HEK293T (cell line): ENCODE data around the gene NT5C3A.
"Not testable (repeated sequence)": the region's sequence is repeated elsewhere in the genome, so short reads cannot be mapped to it uniquely, and the experiment has no call there.

Source experiments
- CTCF ChIA-PET: fragments of 350-600 bp; formaldehyde crosslinking; extraction: SDS; loops from one replicate; lab custom pipeline; 2021; ENCODE audit warnings: antibody characterized with exemption, inconsistent platforms; lab: Yijun Ruan, JAX
- POLR2A ChIA-PET: fragments of 350-600 bp; formaldehyde crosslinking; extraction: SDS; loops from one replicate; lab custom pipeline; 2020; ENCODE audit warnings: antibody characterized with exemption, inconsistent platforms; lab: Yijun Ruan, JAX
- DNase-seq: peaks from one replicate; pipeline ENCODE4 v3.0.0; 2012; ENCODE audit warnings: mixed read lengths; ENCODE audit errors: extremely low spot score
- ARNT ChIP-seq: fragments of 450-650 bp; IDR thresholded peaks from 2 replicates; pipeline ENCODE4 v1.6.1; 2017; ENCODE audit warnings: mild to moderate bottlenecking
- BHLHE40 ChIP-seq: fragments of 450-650 bp; IDR thresholded peaks from 2 replicates; pipeline ENCODE4 v1.6.1; 2016; ENCODE audit warnings: mild to moderate bottlenecking, moderate library complexity, borderline replicate concordance
- CTBP1 ChIP-seq: fragments of 450-650 bp; IDR thresholded peaks from 2 replicates; pipeline ENCODE4 v1.6.1; 2016; ENCODE audit warnings: borderline replicate concordance
- ELF4 ChIP-seq: fragments of 450-650 bp; IDR thresholded peaks from 2 replicates; pipeline ENCODE4 v1.6.1; 2017; ENCODE audit warnings: antibody characterized with exemption
- FOXA1 ChIP-seq: fragments of 450-650 bp; IDR thresholded peaks from 2 replicates; pipeline ENCODE4 v1.6.1; 2016; ENCODE audit warnings: mild to moderate bottlenecking
- FOXK2 ChIP-seq: fragments of 450-650 bp; IDR thresholded peaks from 2 replicates; pipeline ENCODE4 v1.6.1; 2016; ENCODE audit warnings: mild to moderate bottlenecking
- FOXM1 ChIP-seq: fragments of 450-650 bp; IDR thresholded peaks from 2 replicates; pipeline ENCODE4 v1.6.1; 2017; ENCODE audit warnings: mild to moderate bottlenecking, borderline replicate concordance
- HDGF ChIP-seq: fragments of 450-650 bp; IDR thresholded peaks from 2 replicates; pipeline ENCODE4 v1.6.1; 2017; ENCODE audit warnings: antibody characterized with exemption, borderline replicate concordance
- LEF1 ChIP-seq: fragments of 450-650 bp; IDR thresholded peaks from 2 replicates; pipeline ENCODE4 v1.6.1; 2017; ENCODE audit warnings: mild to moderate bottlenecking, borderline replicate concordance
- NFRKB ChIP-seq: fragments of 450-650 bp; IDR thresholded peaks from 2 replicates; pipeline ENCODE4 v1.6.1; 2016; ENCODE audit warnings: mild to moderate bottlenecking, moderate library complexity
- SP1 ChIP-seq: fragments of 450-650 bp; IDR thresholded peaks from 2 replicates; pipeline ENCODE4 v1.6.1; 2017
- SUZ12 ChIP-seq: fragments of 450-650 bp; IDR thresholded peaks from 2 replicates; pipeline ENCODE4 v1.6.1; 2016; ENCODE audit warnings: mild to moderate bottlenecking
- TARDBP ChIP-seq: fragments of 450-650 bp; IDR thresholded peaks from 2 replicates; pipeline ENCODE4 v1.6.1; 2016
- ZNF384 ChIP-seq: fragments of 450-650 bp; IDR thresholded peaks from 2 replicates; pipeline ENCODE4 v1.6.1; 2016
- TF ChIP-seq, protein P1 (sequence below): fragments of 450-650 bp; IDR thresholded peaks from 2 replicates; pipeline ENCODE4 v1.6.1; 2016

Gene NT5C3A

DNA sequence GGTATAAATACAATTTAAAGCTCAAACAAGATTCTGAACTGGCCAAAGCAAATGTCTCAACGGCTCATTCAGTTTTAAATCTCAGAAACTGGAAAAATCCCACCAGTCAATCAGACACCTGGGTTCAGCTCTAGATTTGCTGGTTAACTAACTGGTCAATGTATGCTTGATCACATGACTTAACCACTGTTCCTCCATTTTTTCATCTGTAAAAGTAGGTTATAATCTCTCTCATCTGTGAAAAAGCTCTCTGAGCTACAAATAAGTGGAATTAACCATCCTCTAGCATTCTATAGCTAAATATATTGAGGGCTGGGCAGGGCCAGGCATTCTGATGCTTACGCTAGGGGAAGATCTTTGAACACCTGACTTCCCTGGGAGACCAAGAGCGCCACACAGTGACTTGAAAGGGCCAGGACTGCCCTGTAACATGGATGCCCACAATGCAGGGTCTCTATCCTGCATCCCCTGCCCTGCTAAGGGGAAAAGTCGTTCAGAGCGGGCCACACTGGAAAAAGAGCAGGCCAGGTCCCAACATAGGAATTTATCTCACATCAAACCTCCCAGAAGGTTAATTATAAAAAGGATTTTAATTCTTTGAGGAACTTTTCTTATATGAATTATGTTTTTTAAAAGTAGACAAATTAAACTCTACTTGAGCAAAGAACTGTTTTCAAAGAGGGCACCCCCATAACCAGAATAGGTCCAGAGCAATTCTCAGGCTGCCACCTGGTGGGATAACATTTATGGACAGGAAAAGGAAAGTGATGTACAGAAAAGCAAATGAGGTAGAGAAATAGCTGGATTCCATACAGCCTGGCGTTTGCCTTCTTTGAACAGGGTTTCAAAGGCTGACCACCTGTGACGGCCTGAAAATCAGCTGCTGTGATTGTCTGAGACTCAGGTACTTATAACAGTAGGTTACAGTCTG, 44.8 kb upstream of the NT5C3A start:
- ChIA-PET POLR2A (interaction anchor here (1.1 to 1.9 kb wide), 4 partner anchors 37 to 417 kb away, joined by 3 to 6 read pairs (median 4); partner anchors contain the start of genes FKBP9 and NT5C3A), CTCF (interaction anchor here (0.6 to 1.2 kb wide), 2 partner anchors 170 to 428 kb away, joined by 3 read pairs; no protein-coding TSS in a partner anchor)
- TF ChIP-seq FOXA1 (no peak), ZNF384 (no peak), BHLHE40 (no peak), ARNT (no peak), LEF1 (no peak)
- peak; percentile 26 for DNase-seq

DNA sequence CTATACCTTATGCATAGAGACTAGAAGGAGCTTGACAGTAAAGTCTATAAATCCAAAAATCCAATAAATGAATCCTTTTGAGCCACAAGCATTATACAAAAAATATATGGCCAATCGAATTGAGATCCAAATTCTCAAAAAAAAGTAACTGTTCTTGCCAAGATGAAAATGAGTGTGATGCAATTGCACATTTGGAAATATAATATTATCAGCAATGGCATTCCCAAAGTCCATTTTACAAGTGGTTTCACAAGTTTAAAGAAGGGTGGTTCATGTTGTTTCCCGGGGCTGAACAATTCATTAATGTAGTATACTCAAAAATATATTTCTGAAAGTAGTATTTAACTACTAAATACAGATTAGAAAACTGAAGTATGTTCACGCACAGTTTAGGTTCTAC, 39.3 kb upstream of the NT5C3A start:
- TF ChIP-seq LEF1 (no peak), FOXM1 (no peak), BHLHE40 (no peak), FOXA1 (no peak), SUZ12 (no peak)
- ChIA-PET CTCF (no interaction called here), POLR2A (no interaction called here)
- no peak for DNase-seq

DNA sequence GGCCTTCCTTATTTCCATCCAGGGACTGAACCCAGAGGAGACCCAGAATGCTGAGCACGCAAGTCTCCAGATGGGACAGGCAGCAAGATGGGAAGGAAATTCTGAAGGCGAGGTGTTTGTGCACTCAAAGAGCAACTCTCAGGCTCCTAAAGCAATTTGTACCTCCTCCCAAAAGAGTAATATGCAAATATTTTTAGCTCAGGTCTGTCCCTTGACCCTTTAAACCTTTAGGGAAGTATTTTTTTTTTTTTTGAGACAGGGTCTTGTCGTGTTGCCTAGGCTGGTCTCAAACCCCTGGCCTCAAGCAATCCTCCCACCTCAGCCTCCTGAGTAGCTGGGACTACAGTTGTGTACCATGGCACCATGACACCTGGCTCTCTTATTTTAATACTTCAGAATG, 38.2 kb upstream of the NT5C3A start:
- POLR2A ChIA-PET: no interaction called here
- CTCF ChIA-PET: no interaction called here

DNA sequence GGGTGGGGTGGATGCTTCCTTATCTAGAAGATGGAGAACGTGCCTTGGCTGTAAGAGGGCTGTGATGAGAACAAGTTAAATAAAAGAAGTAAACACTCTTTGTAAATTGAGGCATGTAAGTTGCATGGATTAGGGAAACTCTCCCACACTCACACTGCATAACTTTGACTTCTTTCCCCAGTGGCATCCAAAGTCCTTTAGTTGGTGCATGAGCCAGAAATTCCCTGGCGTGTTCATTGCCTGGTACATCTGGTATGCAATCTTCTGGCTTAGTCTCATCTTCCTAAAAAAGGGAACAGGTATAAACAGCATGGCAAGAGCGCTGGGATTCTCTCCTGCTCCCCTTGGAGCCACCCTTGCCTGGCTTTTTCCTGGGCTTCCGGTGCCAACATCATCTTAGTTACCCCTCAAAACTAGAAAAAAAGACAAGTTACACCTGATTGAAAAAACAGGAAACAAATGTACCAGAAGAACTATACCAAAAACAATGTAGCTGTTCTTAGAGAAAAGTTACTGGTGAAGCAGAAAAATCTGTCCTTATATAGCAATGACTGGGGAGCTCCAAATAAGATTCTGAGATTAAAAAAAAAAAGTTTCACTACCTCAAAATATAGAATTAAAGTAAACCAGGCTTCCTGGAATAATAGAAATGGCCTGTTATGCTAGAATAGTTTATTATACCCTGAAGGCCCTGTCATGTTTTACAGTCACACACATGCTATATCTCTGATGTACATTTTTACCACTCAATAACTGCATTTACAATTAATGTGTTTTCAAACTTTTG, 36.8 kb upstream of the NT5C3A start:
- no peak for TF ChIP-seq LEF1
- TF ChIP-seq TARDBP: no peak
- DNase-seq: no peak
- CTCF ChIA-PET: no interaction called here
- POLR2A ChIA-PET: no interaction called here

More for the DNA sequence above, 38.2 kb upstream of the NT5C3A start:
- no peak for DNase-seq
- TF ChIP-seq FOXM1 (no peak), FOXK2 (no peak), CTBP1 (no peak), NFRKB (no peak), ARNT (no peak), SP1 (no peak), BHLHE40 (no peak)

DNA sequence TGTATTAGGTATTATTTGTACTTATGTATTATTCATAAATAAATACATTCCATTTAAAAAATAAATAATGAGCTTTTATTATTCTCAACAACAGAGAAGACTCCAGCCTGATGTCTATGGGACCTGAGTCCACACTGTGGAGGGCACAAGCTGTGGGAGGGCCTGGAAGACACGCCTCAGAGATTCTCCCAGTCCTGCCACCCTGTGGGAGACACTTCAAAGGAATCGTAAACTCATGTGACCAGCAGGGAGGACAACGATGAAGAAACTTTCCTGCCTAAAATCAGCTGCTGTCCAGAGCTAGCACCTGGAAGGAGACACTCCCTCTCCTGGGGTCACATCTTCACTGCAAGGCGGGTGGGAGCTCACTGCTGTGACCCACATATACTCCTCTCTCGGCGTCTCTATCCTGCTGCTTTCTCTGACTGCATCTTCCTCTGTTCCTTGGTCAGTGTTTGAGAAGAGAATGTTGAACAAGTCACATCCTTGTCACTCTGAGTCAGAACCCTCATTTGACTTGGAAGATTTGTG, 32.2 kb upstream of the NT5C3A start:
- POLR2A ChIA-PET, CTCF ChIA-PET, DNase-seq: not testable (repeated sequence)

DNA sequence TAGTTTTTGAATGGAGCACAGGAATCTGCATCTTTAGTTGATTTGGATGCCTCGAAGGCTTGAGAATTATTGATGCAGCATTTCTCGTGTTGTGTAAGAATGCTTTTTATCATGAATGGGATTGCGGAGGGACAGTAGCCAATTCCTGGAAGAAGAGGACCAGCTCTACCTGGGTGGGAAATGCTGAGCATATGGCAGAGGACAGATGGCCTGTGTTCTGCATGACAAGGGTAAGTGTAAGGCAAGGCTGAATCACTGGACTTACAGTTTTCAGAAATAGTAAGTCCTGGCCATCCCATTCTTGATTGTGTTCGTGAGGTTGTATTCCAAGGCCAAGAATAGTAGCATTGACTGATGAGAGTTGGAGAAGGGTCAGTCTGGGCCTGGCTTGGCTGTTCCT, 30.7 kb upstream of the NT5C3A start:
- ChIA-PET CTCF (no interaction called here), POLR2A (no interaction called here)
- TF ChIP-seq ARNT (no peak), SP1 (no peak), TARDBP (no peak), HDGF (no peak)
- no peak for DNase-seq

DNA sequence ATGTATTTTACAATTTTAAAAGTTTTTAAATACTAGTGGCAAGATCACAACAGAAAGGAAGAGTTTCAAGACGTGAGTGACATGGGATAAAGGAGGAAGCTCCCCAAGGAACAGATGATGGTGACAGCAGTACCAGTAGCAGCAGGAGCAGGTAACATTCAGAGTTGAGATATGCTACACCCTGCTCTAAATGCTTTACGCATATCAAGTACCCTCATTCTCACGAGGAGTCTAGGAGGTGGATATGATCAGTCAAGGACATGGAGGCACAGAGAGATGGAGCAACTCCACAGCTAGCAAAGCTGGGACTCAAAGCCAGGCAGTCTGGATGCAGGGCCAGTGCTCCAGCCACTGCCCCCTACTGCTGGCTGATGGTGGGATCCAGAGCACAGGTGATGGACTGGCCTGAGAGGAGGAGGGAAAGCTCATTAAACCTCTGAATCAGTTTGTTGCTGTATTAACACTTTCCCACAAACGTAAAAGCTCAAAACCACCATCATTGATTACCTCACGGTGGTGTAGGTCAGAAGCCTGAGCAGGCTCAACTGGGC, 29.1 kb upstream of the NT5C3A start:
- TF ChIP-seq NFRKB: no peak
- TF ChIP-seq, protein P1, sequence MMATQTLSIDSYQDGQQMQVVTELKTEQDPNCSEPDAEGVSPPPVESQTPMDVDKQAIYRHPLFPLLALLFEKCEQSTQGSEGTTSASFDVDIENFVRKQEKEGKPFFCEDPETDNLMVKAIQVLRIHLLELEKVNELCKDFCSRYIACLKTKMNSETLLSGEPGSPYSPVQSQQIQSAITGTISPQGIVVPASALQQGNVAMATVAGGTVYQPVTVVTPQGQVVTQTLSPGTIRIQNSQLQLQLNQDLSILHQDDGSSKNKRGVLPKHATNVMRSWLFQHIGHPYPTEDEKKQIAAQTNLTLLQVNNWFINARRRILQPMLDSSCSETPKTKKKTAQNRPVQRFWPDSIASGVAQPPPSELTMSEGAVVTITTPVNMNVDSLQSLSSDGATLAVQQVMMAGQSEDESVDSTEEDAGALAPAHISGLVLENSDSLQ: no peak
- no peak for TF ChIP-seq SUZ12
- no peak for TF ChIP-seq SP1
- CTCF ChIA-PET: no interaction called here
- no peak for DNase-seq
- POLR2A ChIA-PET: no interaction called here

DNA sequence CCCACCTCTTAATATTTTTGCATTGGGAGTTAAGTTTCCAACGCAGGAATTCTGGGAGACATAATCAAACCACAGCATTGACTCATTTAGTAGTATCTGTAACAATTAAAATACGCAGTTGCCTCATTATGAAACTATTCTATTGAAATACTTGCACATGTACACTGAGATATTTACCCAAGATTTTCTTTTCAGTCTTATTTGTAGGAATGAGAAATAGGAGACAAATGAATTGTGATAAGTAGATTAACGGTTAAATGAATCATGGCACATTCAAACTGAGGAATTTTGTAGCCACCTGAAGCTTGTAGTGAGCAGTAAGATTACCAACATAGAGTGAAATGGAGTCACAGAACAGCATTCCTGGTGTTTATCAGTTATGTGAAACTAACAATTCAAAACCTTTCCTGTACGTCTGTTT, 28.5 kb upstream of the NT5C3A start:
- TF ChIP-seq ZNF384 (no peak), NFRKB (no peak), ELF4 (no peak)
- CTCF ChIA-PET: no interaction called here
- POLR2A ChIA-PET: no interaction called here
- DNase-seq: no peak
